SK-N-SH (cell line): ENCODE measurements around the gene PTH2. TPM values are rescaled to one million over a fixed set of nuclear protein-coding genes. Genes with fewer than 3 reads are reported as not detected.
A peak's percentile ranks its signal among the peaks of the same experiment; 100 is the strongest.

ENCODE experiments used
- CTCF ChIA-PET: fragments of 300-600, 350-600 bp; formaldehyde crosslinking; extraction: SDS; loops from one replicate; lab custom pipeline; 2021; lab: Yijun Ruan, JAX
- POLR2A ChIA-PET: fragments of 350-600 bp; sonication (Branson Sonifier 250); formaldehyde crosslinking; extraction: SDS; loops from one replicate; lab custom pipeline; 2020; ENCODE audit warnings: antibody characterized with exemption, inconsistent platforms; lab: Yijun Ruan, JAX
- DNase-seq: peaks from one replicate; pipeline ENCODE4 v3.0.0; 2012
- H2AFZ ChIP-seq: fragments of 200-600 bp; sonication (generic); 2 replicates; pipeline ENCODE4 v1.8.1; 2016; ENCODE audit warnings: antibody characterized with exemption, mild to moderate bottlenecking, low read depth
- H3F3A ChIP-seq: fragments of 200-600 bp; sonication (generic); replicated peaks from 2 replicates; pipeline ENCODE3; 2016; ENCODE audit warnings: antibody characterized with exemption, mild to moderate bottlenecking; ENCODE audit not compliant: insufficient read depth
- H3K27ac ChIP-seq, 2 experiments: fragments of 200-500 bp in 1 of 2; fragments of 200-600 bp in 1 of 2; sonication (Bioruptor generic) in 1 of 2; sonication (generic), shearing (Covaris generic) in 1 of 2; 2 replicates each; pipeline versions ENCODE4 v1.5.1 to v1.6.1; 2014 to 2016; ENCODE audit warnings: low read depth in 2 of 2, inconsistent platforms in 1 of 2, low read length in 1 of 2, mild to moderate bottlenecking in 1 of 2, mixed read lengths in 1 of 2
- H3K27me3 ChIP-seq: fragments of 200-600 bp; sonication (generic), shearing (Covaris generic); 2 replicates; pipeline ENCODE4 v1.6.1; 2016; ENCODE audit warnings: mixed run types; ENCODE audit not compliant: insufficient read depth
- H3K36me3 ChIP-seq, 2 experiments: fragments of 200-500 bp in 1 of 2; fragments of 200-600 bp in 1 of 2; sonication (Bioruptor generic) in 1 of 2; sonication (generic) in 1 of 2; replicated peaks in 1 of 2; 2 replicates each; pipeline versions ENCODE3 to v1.5.1; 2014 to 2016; ENCODE audit warnings: low read length in 1 of 2, mild to moderate bottlenecking in 1 of 2; ENCODE audit not compliant: insufficient read depth in 2 of 2, control insufficient read depth in 1 of 2
- H3K4me1 ChIP-seq, 2 experiments: fragments of 200-500 bp in 1 of 2; fragments of 200-600 bp in 1 of 2; sonication (Bioruptor generic) in 1 of 2; sonication (generic), shearing (Covaris generic) in 1 of 2; 2 replicates each; pipeline versions ENCODE4 v1.5.1 to v1.6.1; 2014 to 2016; ENCODE audit warnings: low read depth in 1 of 2, low read length in 1 of 2, mixed run types in 1 of 2; ENCODE audit not compliant: insufficient read depth in 2 of 2, control insufficient read depth in 1 of 2
- H3K4me2 ChIP-seq: fragments of 200-600 bp; sonication (generic), shearing (Covaris generic); 2 replicates; pipeline ENCODE4 v1.6.1; 2017; ENCODE audit warnings: mixed run types
- H3K4me3 ChIP-seq, 2 experiments: fragments of 200-500 bp in 1 of 2; fragments of 200-600 bp in 1 of 2; sonication (Bioruptor generic) in 1 of 2; sonication (generic), shearing (Covaris generic) in 1 of 2; 2 replicates each; pipeline versions ENCODE4 v1.5.1 to v1.8.1; 2014 to 2016; ENCODE audit warnings: low read depth in 2 of 2, inconsistent platforms in 1 of 2, low read length in 1 of 2, mild to moderate bottlenecking in 1 of 2, mixed read lengths in 1 of 2, moderate library complexity in 1 of 2
- H3K79me2 ChIP-seq: fragments of 200-600 bp; sonication (generic); 2 replicates; pipeline ENCODE4 v1.8.1; 2017; ENCODE audit warnings: mild to moderate bottlenecking; ENCODE audit not compliant: insufficient read depth
- H3K9ac ChIP-seq: fragments of 200-600 bp; sonication (generic); 2 replicates; pipeline ENCODE4 v1.6.1; 2017; ENCODE audit warnings: mixed run types
- H3K9me2 ChIP-seq: fragments of 200-600 bp; sonication (generic); 2 replicates; pipeline ENCODE4 v1.6.1; 2017; ENCODE audit warnings: mixed run types
- H3K9me3 ChIP-seq: fragments of 200-600 bp; sonication (generic); 2 replicates; pipeline ENCODE4 v1.6.1; 2017; ENCODE audit warnings: mixed run types, mild to moderate bottlenecking, moderate library complexity
- H4K20me1 ChIP-seq: fragments of 200-600 bp; sonication (generic); 2 replicates; pipeline ENCODE4 v1.6.1; 2017; ENCODE audit warnings: mild to moderate bottlenecking, mixed run types; ENCODE audit not compliant: insufficient read depth
- CHD2 ChIP-seq: fragments of 150-350 bp; IDR thresholded peaks from 2 replicates; pipeline ENCODE4 v1.6.1; 2018; ENCODE audit warnings: low read length; ENCODE audit not compliant: partially characterized antibody
- CTCF ChIP-seq: fragments of 200-600 bp; sonication (generic); IDR thresholded peaks from 2 replicates; pipeline ENCODE4 v1.6.1; 2017; ENCODE audit warnings: antibody characterized with exemption, mild to moderate bottlenecking, moderate library complexity
- EP300 ChIP-seq, 2 experiments: IDR thresholded peaks; 2 replicates each; pipeline versions ENCODE4 v1.4.0 to v1.6.1; 2012; ENCODE audit warnings: borderline replicate concordance in 1 of 2, low read depth in 1 of 2, low read length in 1 of 2
- FOSL2 ChIP-seq: IDR thresholded peaks from 2 replicates; pipeline ENCODE4 v1.4.0; 2012; ENCODE audit warnings: low read depth, mild to moderate bottlenecking, moderate library complexity, borderline replicate concordance
- GATA2 ChIP-seq: sonication (generic); formaldehyde crosslinking; IDR thresholded peaks from 2 replicates; pipeline ENCODE4 v1.5.0; 2020; ENCODE audit warnings: mild to moderate bottlenecking, missing genetic modification reagents
- JUND ChIP-seq: IDR thresholded peaks from 2 replicates; pipeline ENCODE4 v1.4.0; 2012
- MAX ChIP-seq: IDR thresholded peaks from 2 replicates; pipeline ENCODE4 v1.4.0; 2012; ENCODE audit warnings: low read depth
- MEF2A ChIP-seq: IDR thresholded peaks from 2 replicates; pipeline ENCODE4 v1.4.0; 2012; ENCODE audit warnings: low read depth, borderline replicate concordance
- MXI1 ChIP-seq: IDR thresholded peaks from 2 replicates; pipeline ENCODE4 v1.6.1; 2012; ENCODE audit warnings: mild to moderate bottlenecking, low read depth, low read length, improper control_type of control experiment
- NRF1 ChIP-seq: IDR thresholded peaks from 2 replicates; pipeline ENCODE4 v1.6.1; 2012; ENCODE audit warnings: low read depth, mild to moderate bottlenecking, low read length
- RAD21 ChIP-seq: IDR thresholded peaks from 2 replicates; pipeline ENCODE4 v1.6.1; 2012; ENCODE audit warnings: mild to moderate bottlenecking, low read length
- RXRA ChIP-seq: IDR thresholded peaks from 2 replicates; pipeline ENCODE4 v1.4.0; 2012; ENCODE audit warnings: low read depth, mild to moderate bottlenecking, borderline replicate concordance
- SMC3 ChIP-seq: IDR thresholded peaks from 2 replicates; pipeline ENCODE4 v1.6.1; 2012; ENCODE audit warnings: low read depth, low read length, improper control_type of control experiment
- TAF1 ChIP-seq: IDR thresholded peaks from 2 replicates; pipeline ENCODE4 v1.6.1; 2012; ENCODE audit warnings: low read depth, mild to moderate bottlenecking, low read length, moderate library complexity, borderline replicate concordance
- TCF12 ChIP-seq: IDR thresholded peaks from 2 replicates; pipeline ENCODE4 v1.4.0; 2012
- TEAD4 ChIP-seq: IDR thresholded peaks from 2 replicates; pipeline ENCODE4 v1.4.0; 2012; ENCODE audit warnings: mild to moderate bottlenecking, borderline replicate concordance; ENCODE audit not compliant: insufficient read depth
- USF1 ChIP-seq: IDR thresholded peaks from 2 replicates; pipeline ENCODE4 v1.4.0; 2012; ENCODE audit warnings: low read depth, borderline replicate concordance
- YY1 ChIP-seq: IDR thresholded peaks from 2 replicates; pipeline ENCODE4 v1.4.0; 2012; ENCODE audit warnings: low read depth, mild to moderate bottlenecking
- WGBS: methylation state at CpG from one replicate; pipeline ENCODE4 v1.1.6; 2017; ENCODE audit warnings: low lambda C conversion rate; 5-methylcytosine and 5-hydroxymethylcytosine counted together
- polyA plus RNA-seq, 3 experiments: library from polyadenylated mRNA; depleted of rRNA; stranded (reverse); fragments of >200 nt; gene quantifications; 2 replicates each; pipeline ENCODE4 v1.2.3, GENCODE V29; 2012

Gene PTH2
- polyA plus RNA-seq, 1 of the 3 experiments (the other 2 are of a cell fraction), result not detected

GRCh38 chr19:49422407-49423070 is 702 bp downstream of the PTH2 start:
- no peaks in the 10 kb centered on the region for H3K9me2 ChIP-seq
- ChIA-PET CTCF (interaction anchor here (0.6 to 17.5 kb wide), 7 partner anchors 11 to 56 kb away, joined by 3 to 108 read pairs (median 5); no protein-coding TSS in a partner anchor), POLR2A (no interaction called here)
- H3K9me3 ChIP-seq, result no peaks in the 10 kb centered on the region
- no peaks in the 10 kb centered on the region for H4K20me1 ChIP-seq
- peak overlapping the region; percentile 57; the same call in 1 of the 2 replicates for H3K4me2 ChIP-seq
- 3% methylated on average over 26 of the region's 58 CpGs for WGBS
- peaks cover 99% of the 10 kb centered on the region for H3K27me3 ChIP-seq
- peaks cover 0 to 4% of the 10 kb centered on the region in 2 experiments; a peak in 2 of 4 replicates for H3K4me1 ChIP-seq
- peaks cover 11% of the 10 kb centered on the region for H3F3A ChIP-seq
- TF ChIP-seq TEAD4 (no peak), CTCF (peak; percentile 59)
- no peak overlapping the region for H2AFZ ChIP-seq
- peak overlapping the region; percentile 21 to 44; a peak in 2 of 4 replicates for H3K4me3 ChIP-seq
- DNase-seq, result peak; percentile 85
- H3K79me2 ChIP-seq, result no peaks in the 10 kb centered on the region
- no peak overlapping the region for H3K9ac ChIP-seq
- no peaks in the 10 kb centered on the region for H3K36me3 ChIP-seq
- H3K27ac ChIP-seq, result no peak overlapping the region

GRCh38 chr19:49421878-49422202 is 1.4 kb downstream of the PTH2 start:
- Histone ChIP-seq H2AFZ (no peak overlapping the region), H3K79me2 (no peaks in the 10 kb centered on the region), H3K4me3 (no peak overlapping the region), H3K9me3 (no peaks in the 10 kb centered on the region), H4K20me1 (no peaks in the 10 kb centered on the region), H3K4me1 (peaks cover 0 to 4% of the 10 kb centered on the region in 2 experiments; a peak in 2 of 4 replicates), H3F3A (peaks cover 11% of the 10 kb centered on the region), H3K9ac (no peak overlapping the region), H3K27me3 (peaks cover 99% of the 10 kb centered on the region), H3K4me2 (no peak overlapping the region; the same call in 1 of the 2 replicates), H3K9me2 (no peaks in the 10 kb centered on the region), H3K27ac (no peak overlapping the region), H3K36me3 (no peaks in the 10 kb centered on the region)
- POLR2A ChIA-PET, result no interaction called here
- WGBS, result 10% methylated on average over 3 of the region's 3 CpGs
- CTCF ChIA-PET, result interaction anchor here (0.6 to 17.5 kb wide), 8 partner anchors 9 to 57 kb away, joined by 3 to 108 read pairs (median 4); no protein-coding TSS in a partner anchor
- TF ChIP-seq NRF1 (no peak), RAD21 (no peak), JUND (no peak), CHD2 (no peak), RXRA (no peak), GATA2 (CRISPR knock-in tag) (no peak), TAF1 (no peak), EP300 (IDR thresholded peaks at IDR 0.05; ENCODE audit: borderline replicate concordance in 1 of 2, low read depth in 1 of 2, low read length in 1 of 2) (no peak), MEF2A (no peak), SMC3 (no peak), TEAD4 (no peak), YY1 (no peak), MXI1 (no peak), MAX (no peak), TCF12 (no peak), USF1 (no peak), FOSL2 (no peak)
- DNase-seq, result no peak
